Measurements from ENCODE around the gene FLNC. TPM values are rescaled to one million over a fixed set of nuclear protein-coding genes. Genes with fewer than 3 reads are reported as not detected.
A peak's percentile ranks its signal among the peaks of the same experiment; 100 is the strongest.

FLNC gene
- total and polyA plus RNA-seq, 9 of the 15 experiments (the other 6 are each of a cell fraction or from before 2014, with no cell fraction given): 0.90 to 155 (median 28.8) TPM

DNA sequence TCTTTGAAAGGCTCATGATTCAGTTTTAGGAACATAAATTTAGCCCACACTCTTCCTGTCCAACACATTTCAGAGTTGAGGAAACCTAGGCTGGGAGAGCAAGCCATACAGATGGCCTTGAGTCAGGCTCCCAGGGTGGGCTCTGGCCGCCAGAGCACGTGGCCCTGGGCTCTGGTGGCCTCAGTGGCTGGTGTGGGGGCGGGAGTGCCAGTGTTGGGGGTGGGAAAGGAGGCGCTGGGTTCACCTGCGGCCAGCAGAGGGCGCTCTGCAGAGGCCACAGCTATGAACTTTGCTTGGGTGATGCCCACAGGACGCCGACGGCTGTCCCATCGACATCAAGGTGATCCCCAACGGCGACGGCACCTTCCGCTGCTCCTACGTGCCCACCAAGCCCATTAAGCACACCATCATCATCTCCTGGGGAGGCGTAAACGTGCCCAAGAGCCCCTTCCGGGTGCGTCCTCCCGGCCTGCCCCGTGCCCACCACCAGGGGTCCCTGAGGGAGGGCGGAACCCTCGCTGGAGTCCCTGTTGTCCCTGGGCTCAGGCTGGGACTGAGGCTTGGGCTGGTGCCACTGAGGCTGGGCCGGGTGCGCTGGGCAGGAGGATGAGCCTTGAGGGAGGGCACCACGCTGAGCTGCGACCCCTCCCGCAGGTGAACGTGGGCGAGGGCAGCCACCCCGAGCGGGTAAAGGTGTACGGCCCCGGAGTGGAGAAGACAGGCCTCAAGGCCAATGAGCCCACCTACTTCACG lies 11.9 kb downstream of the FLNC start (continued):
- peak; percentile 43; the same call in 1 of the 2 replicates for TF ChIP-seq SMC3 (conservative IDR thresholded peaks at IDR 0.05; ENCODE audit: insufficient read depth, low read depth, low read length)
- TF ChIP-seq, protein P1, sequence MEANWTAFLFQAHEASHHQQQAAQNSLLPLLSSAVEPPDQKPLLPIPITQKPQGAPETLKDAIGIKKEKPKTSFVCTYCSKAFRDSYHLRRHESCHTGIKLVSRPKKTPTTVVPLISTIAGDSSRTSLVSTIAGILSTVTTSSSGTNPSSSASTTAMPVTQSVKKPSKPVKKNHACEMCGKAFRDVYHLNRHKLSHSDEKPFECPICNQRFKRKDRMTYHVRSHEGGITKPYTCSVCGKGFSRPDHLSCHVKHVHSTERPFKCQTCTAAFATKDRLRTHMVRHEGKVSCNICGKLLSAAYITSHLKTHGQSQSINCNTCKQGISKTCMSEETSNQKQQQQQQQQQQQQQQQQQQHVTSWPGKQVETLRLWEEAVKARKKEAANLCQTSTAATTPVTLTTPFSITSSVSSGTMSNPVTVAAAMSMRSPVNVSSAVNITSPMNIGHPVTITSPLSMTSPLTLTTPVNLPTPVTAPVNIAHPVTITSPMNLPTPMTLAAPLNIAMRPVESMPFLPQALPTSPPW (CRISPR knock-in tag; IDR thresholded peaks at IDR 0.05): peak; percentile 62
- TF ChIP-seq MAZ (CRISPR knock-in tag; conservative IDR thresholded peaks at IDR 0.05 in 1 of 2, IDR thresholded peaks at IDR 0.05 in 1 of 2): peak; percentile 30 to 76; a peak in 2 of 4 replicates
- TF ChIP-seq ZNF146 (CRISPR knock-in tag; IDR thresholded peaks at IDR 0.05; ENCODE audit: unreplicated experiment): no peak
- TF ChIP-seq ZNF3 (CRISPR knock-in tag; IDR thresholded peaks at IDR 0.05): no peak
- TF ChIP-seq, protein P2, sequence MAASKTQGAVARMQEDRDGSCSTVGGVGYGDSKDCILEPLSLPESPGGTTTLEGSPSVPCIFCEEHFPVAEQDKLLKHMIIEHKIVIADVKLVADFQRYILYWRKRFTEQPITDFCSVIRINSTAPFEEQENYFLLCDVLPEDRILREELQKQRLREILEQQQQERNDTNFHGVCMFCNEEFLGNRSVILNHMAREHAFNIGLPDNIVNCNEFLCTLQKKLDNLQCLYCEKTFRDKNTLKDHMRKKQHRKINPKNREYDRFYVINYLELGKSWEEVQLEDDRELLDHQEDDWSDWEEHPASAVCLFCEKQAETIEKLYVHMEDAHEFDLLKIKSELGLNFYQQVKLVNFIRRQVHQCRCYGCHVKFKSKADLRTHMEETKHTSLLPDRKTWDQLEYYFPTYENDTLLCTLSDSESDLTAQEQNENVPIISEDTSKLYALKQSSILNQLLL (CRISPR knock-in tag; IDR thresholded peaks at IDR 0.05; ENCODE audit: borderline replicate concordance): no peak
- TF ChIP-seq MTA3 (IDR thresholded peaks at IDR 0.05; ENCODE audit: borderline replicate concordance): 0 out of 2 replicates have a peak, but pooled peaks have one; percentile 19
- TF ChIP-seq HMG20B (CRISPR knock-in tag; IDR thresholded peaks at IDR 0.05): no peak
- no peak for TF ChIP-seq PHB2 (IDR thresholded peaks at IDR 0.05; ENCODE audit: low read depth)
- TF ChIP-seq, protein P3, sequence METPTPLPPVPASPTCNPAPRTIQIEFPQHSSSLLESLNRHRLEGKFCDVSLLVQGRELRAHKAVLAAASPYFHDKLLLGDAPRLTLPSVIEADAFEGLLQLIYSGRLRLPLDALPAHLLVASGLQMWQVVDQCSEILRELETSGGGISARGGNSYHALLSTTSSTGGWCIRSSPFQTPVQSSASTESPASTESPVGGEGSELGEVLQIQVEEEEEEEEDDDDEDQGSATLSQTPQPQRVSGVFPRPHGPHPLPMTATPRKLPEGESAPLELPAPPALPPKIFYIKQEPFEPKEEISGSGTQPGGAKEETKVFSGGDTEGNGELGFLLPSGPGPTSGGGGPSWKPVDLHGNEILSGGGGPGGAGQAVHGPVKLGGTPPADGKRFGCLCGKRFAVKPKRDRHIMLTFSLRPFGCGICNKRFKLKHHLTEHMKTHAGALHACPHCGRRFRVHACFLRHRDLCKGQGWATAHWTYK (CRISPR knock-in tag; IDR thresholded peaks at IDR 0.05): peak; percentile 97
- 0 out of 2 replicates have a peak, but pooled peaks have one; percentile 31 for TF ChIP-seq POLR2A (conservative IDR thresholded peaks at IDR 0.05)
- no peak for TF ChIP-seq HLTF (IDR thresholded peaks at IDR 0.05)
- TF ChIP-seq ZNF668 (CRISPR knock-in tag; IDR thresholded peaks at IDR 0.05): no peak
- no peak for TF ChIP-seq RCOR1 (IDR thresholded peaks at IDR 0.05; ENCODE audit: borderline replicate concordance in 1 of 2, low read depth in 2 of 2, low read length in 2 of 2)
- TF ChIP-seq MYNN (IDR thresholded peaks at IDR 0.05): peak; percentile 83; the same call in 1 of the 2 replicates
- TF ChIP-seq MYNN (CRISPR knock-in tag; IDR thresholded peaks at IDR 0.05): no peak
- TF ChIP-seq, protein P4, sequence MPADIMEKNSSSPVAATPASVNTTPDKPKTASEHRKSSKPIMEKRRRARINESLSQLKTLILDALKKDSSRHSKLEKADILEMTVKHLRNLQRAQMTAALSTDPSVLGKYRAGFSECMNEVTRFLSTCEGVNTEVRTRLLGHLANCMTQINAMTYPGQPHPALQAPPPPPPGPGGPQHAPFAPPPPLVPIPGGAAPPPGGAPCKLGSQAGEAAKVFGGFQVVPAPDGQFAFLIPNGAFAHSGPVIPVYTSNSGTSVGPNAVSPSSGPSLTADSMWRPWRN (IDR thresholded peaks at IDR 0.05; ENCODE audit: low read depth): no peak
- no peak for TF ChIP-seq UBTF (IDR thresholded peaks at IDR 0.05; ENCODE audit: borderline replicate concordance in 1 of 2, low read depth in 2 of 2, low read length in 2 of 2)
- TF ChIP-seq, protein P5, sequence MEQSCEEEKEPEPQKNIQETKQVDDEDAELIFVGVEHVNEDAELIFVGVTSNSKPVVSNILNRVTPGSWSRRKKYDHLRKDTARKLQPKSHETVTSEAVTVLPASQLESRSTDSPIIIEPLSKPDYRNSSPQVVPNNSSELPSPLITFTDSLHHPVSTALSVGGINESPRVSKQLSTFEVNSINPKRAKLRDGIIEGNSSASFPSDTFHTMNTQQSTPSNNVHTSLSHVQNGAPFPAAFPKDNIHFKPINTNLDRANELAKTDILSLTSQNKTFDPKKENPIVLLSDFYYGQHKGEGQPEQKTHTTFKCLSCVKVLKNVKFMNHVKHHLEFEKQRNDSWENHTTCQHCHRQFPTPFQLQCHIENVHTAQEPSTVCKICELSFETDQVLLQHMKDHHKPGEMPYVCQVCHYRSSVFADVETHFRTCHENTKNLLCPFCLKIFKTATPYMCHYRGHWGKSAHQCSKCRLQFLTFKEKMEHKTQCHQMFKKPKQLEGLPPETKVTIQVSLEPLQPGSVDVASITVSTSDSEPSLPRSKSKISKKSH (CRISPR knock-in tag; IDR thresholded peaks at IDR 0.05): no peak
